ENCODE data around the gene SLC5A5. TPM values are rescaled to one million over a fixed set of nuclear protein-coding genes. Genes with fewer than 3 reads are reported as not detected.

The SLC5A5 gene
- total and polyA plus RNA-seq, 2 of the 8 experiments (the other 6 are each of a cell fraction or from before 2014, with no cell fraction given) = 1.5 to 1.8 TPM

- DNase-seq (ENCODE audit: low read depth in 1 of 2, low spot score in 2 of 2) = no peak
- Histone ChIP-seq H3K79me2 (ENCODE audit: control insufficient read depth in 1 of 2, insufficient read depth in 2 of 2, low read length in 2 of 2) (no peaks in the 10 kb centered on the region), H2BK15ac (ENCODE audit: low read length) (no peak overlapping the region), H3K4me3 (ENCODE audit: extremely low read depth in 1 of 4, insufficient read depth in 2 of 4, low read depth in 3 of 4, low read length in 4 of 4) (no peak overlapping the region), H2BK5ac (ENCODE audit: low read depth, low read length) (no peak overlapping the region), H4K8ac (ENCODE audit: extremely low read depth, insufficient read depth, low read length) (no peak overlapping the region; the same call in 1 of the 2 replicates), H3K4me2 (ENCODE audit: insufficient read depth in 1 of 2, low read depth in 2 of 2, low read length in 2 of 2) (no peak overlapping the region), H2AK5ac (ENCODE audit: low read depth, low read length) (no peak overlapping the region), H3K4me1 (replicated peaks in 1 of 4; ENCODE audit: control insufficient read depth in 3 of 4, insufficient read depth in 4 of 4, low read length in 3 of 4) (peaks cover 0 to 14% (median 3%) of the 10 kb centered on the region in 4 experiments; a peak in 5 of 7 replicates), H3K14ac (ENCODE audit: insufficient read length) (no peak overlapping the region), H3K23me2 (ENCODE audit: low read depth, low read length) (peaks cover 12% of the 10 kb centered on the region), H3K23ac (ENCODE audit: insufficient read length) (no peak overlapping the region), H2BK12ac (ENCODE audit: low read depth, low read length) (no peak overlapping the region), H3K79me1 (ENCODE audit: low read depth, low read length) (no peaks in the 10 kb centered on the region), H2BK120ac (replicated peaks; ENCODE audit: low read depth, low read length) (no peak overlapping the region), H3K27me3 (replicated peaks in 1 of 4; ENCODE audit: control insufficient read depth in 3 of 4, extremely low read depth in 1 of 4, insufficient read depth in 3 of 4, low read length in 3 of 4) (peaks cover 0 to 9% (median 2%) of the 10 kb centered on the region in 4 experiments; a peak in 3 of 7 replicates), H2BK20ac (ENCODE audit: low read length) (no peak overlapping the region), H3K9ac (replicated peaks in 1 of 4; ENCODE audit: extremely low read depth in 1 of 4, low read depth in 3 of 4, low read length in 3 of 4) (no peak overlapping the region), H3K18ac (ENCODE audit: extremely low read depth, low read length) (no peak overlapping the region), H2AFZ (ENCODE audit: low read length) (no peak overlapping the region), H3K27ac (ENCODE audit: low read depth, low read length) (no peak overlapping the region), H4K91ac (replicated peaks; ENCODE audit: insufficient read length, low read length) (no peak overlapping the region), H3K36me3 (ENCODE audit: control insufficient read depth in 2 of 4, insufficient read depth in 4 of 4, low read length in 3 of 4) (no peaks in the 10 kb centered on the region), H4K20me1 (replicated peaks in 1 of 2; ENCODE audit: control insufficient read depth in 1 of 2, insufficient read depth in 2 of 2, low read length in 2 of 2) (peaks cover 0 to 5% of the 10 kb centered on the region in 2 experiments), H3K9me3 (ENCODE audit: insufficient read depth in 2 of 2, low read depth in 1 of 2, low read length in 1 of 2) (no peaks in the 10 kb centered on the region), H4K5ac (ENCODE audit: insufficient read length, low read depth, low read length) (no peak overlapping the region), H3K56ac (replicated peaks; ENCODE audit: insufficient read length, low read depth, low read length) (no peak overlapping the region), H3K4ac (replicated peaks; ENCODE audit: insufficient read length, low read depth, low read length) (no peak overlapping the region)
- FAIRE-seq = no peak
- 76% methylated on average over 6 of the region's 6 CpGs; no CpG with 5 or more reads in 1 of the 2 experiments for WGBS, 2 experiments (ENCODE audit: extremely low coverage in 1 of 2, insufficient coverage in 1 of 2, insufficient read length in 1 of 2, insufficient replicate concordance in 2 of 2, low coverage in 1 of 2, low lambda C conversion rate in 2 of 2, missing lambda C conversion rate in 1 of 2)
- ChIA-PET CTCF (ENCODE audit: partially characterized antibody) (interaction anchor here (0.7 to 1.0 kb wide), 2 partner anchors 11 to 356 kb away, joined by 3 to 4 read pairs; no protein-coding TSS in a partner anchor), POLR2A (ENCODE audit: partially characterized antibody) (interaction anchor here (0.5 to 12.5 kb wide), 2 partner anchors 23 to 177 kb away, joined by 5 to 133 read pairs; partner anchors contain the start of gene RPL18A)
- TF ChIP-seq, protein P1, sequence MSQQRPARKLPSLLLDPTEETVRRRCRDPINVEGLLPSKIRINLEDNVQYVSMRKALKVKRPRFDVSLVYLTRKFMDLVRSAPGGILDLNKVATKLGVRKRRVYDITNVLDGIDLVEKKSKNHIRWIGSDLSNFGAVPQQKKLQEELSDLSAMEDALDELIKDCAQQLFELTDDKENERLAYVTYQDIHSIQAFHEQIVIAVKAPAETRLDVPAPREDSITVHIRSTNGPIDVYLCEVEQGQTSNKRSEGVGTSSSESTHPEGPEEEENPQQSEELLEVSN (IDR thresholded peaks at IDR 0.05) = no peak
- TF ChIP-seq RBBP5 (IDR thresholded peaks at IDR 0.05; ENCODE audit: borderline replicate concordance, low read depth, low read length) (no peak), CBX8 (IDR thresholded peaks at IDR 0.05; ENCODE audit: borderline replicate concordance, low read depth, low read length) (no peak), NANOG (IDR thresholded peaks at IDR 0.05; ENCODE audit: insufficient read depth, low read depth, low read length, poor library complexity, severe bottlenecking) (no peak), YY1 (IDR thresholded peaks at IDR 0.05; ENCODE audit: low read depth, low read length) (no peak), KDM5A (IDR thresholded peaks at IDR 0.05; ENCODE audit: low read length) (no peak), RNF2 (IDR thresholded peaks at IDR 0.05; ENCODE audit: borderline replicate concordance, low read depth, low read length, missing control alignments, poor library complexity, severe bottlenecking) (no peak), CBX5 (IDR thresholded peaks at IDR 0.05; ENCODE audit: low read depth, low read length) (no peak), CHD1 (IDR thresholded peaks at IDR 0.05; ENCODE audit: low read depth, low read length) (no peak), RXRA (IDR thresholded peaks at IDR 0.05; ENCODE audit: insufficient read depth, low read depth, low read length) (no peak), KDM4A (IDR thresholded peaks at IDR 0.05; ENCODE audit: low read depth, low read length, severe bottlenecking) (no peak), BACH1 (IDR thresholded peaks at IDR 0.05; ENCODE audit: low read length) (no peak), HDAC6 (IDR thresholded peaks at IDR 0.05; ENCODE audit: low read depth, low read length) (no peak)
Measured at GRCh38 chr19:17840019-17840418, 31.7 kb upstream of the SLC5A5 start.
